Hematopoietic multipotent progenitor cell (in vitro differentiated cells): ENCODE measurements around the gene RBCK1. TPM values are rescaled to one million over a fixed set of nuclear protein-coding genes. Genes with fewer than 3 reads are reported as not detected.
A peak's percentile ranks its signal among the peaks of the same experiment; 100 is the strongest.

Experiments
- DNase-seq, 3 donors: peaks; one replicate each; pipeline ENCODE4 v3.0.0-alpha.2; 2011 to 2015; ENCODE audit warnings: low read depth in 2 of 3, low spot score in 2 of 3
- total RNA-seq: library from RNA; depleted of rRNA; stranded (reverse); fragments of >200 nt; gene quantifications from one replicate; pipeline ENCODE4 v1.2.3, GENCODE V29; 2012

Gene RBCK1
- total RNA-seq, 1 donor = 91.8 TPM

- DNase-seq = no peak
Observed at GRCh38 chr20:416950-417800, 9.1 kb downstream of the RBCK1 start.

DNA sequence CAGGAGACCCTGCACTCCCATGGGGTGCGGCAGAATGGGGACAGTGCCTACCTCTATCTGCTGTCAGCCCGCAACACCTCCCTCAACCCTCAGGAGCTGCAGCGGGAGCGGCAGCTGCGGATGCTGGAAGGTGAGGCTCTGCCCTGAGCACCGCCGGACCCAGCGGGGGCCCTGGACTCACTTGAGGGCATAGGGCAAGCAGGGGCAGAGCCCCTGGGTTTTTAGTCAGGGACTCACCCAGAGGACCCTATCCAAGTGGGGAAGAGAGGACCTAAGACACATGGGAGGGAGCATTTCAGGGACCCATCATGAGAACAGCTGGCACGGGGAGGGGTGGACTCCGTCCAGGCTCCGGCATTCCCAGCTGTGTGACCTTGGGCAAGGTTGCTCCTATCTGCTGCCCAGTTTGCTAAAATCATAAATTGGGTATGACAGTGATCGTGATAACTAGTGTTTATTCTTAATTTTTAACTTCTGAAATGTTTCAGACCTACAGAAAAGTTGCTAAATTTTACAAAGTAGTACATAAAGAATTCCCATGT is 9.8 kb downstream of the RBCK1 start:
- DNase-seq = no peak

- no peak for DNase-seq
Observed at GRCh38 chr20:418858-419365, 10.8 kb downstream of the RBCK1 start.

DNA sequence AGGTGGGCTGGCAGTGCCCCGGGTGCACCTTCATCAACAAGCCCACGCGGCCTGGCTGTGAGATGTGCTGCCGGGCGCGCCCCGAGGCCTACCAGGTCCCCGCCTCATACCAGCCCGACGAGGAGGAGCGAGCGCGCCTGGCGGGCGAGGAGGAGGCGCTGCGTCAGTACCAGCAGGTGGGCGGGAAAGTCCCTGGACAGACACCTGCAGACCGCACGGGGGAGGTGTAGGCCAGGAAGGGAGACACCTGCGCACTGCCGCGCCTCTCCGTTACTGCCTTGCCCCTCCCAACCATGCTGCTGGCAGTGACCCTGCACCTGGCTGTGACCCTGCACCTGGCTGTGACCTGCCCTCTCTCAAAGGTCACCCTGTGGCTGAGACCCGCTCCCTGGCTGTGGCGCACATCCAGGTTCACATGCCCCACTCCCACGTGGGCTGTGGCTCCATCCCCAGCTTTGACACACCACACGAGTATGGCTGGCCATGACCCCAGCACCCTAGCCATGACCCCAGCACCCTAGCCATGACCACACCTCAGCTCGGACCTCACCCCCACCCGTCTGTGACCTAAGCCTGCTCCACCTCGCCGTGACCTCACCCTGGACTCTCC is 11.6 kb downstream of the RBCK1 start:
- no peak for DNase-seq

DNA sequence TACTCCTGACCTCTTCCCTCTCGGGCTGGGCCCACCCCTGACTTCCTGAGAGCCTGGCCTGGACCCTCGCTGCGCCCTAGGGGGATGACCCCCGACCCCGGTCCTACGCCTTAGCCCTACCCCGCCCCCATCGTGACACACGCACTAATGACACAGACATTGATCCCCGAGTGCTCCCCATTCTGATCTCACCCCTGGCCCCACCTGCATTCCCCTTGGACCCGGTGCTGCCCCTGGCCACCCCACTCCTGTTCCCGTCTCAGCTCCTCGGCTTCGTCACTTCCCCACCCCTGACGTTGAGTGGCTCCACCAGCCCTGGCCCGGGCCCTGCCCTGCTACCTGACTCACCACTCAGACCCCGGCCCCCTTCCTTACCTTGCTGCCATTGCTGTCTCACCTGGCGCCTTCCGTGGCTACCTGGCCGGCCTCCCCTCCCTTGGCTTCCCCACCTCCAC is 12.1 kb downstream of the RBCK1 start:
- no peak for DNase-seq

- DNase-seq = no peak
Observed at GRCh38 chr20:420721-421574, 12.8 kb downstream of the RBCK1 start.

DNA sequence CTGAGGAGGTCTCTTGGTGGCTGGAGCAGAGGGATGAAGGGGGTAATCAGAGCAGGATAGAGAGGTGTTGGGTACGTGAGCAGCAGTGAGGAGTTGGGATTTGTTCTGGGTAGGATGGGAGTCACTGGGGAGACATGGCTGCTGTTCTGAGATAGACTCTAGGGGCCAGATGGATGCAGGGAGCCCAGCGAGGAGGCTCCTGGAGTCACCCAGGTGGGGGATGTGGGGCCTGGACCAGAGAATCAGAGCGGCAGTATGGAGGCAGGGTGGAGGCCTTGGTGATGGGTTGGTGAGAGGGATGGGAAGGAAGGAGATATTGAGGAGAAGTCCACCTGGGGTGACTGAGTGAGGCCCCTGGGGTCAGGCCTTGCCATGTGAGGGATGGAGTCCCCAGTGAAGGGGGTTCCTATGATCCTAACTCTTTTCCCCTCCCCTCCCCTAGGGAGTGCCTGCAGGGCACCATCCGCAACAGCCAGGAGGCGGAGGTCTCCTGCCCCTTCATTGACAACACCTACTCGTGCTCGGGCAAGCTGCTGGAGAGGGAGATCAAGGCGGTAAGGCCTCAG is 13.7 kb downstream of the RBCK1 start:
- DNase-seq = no peak

DNA sequence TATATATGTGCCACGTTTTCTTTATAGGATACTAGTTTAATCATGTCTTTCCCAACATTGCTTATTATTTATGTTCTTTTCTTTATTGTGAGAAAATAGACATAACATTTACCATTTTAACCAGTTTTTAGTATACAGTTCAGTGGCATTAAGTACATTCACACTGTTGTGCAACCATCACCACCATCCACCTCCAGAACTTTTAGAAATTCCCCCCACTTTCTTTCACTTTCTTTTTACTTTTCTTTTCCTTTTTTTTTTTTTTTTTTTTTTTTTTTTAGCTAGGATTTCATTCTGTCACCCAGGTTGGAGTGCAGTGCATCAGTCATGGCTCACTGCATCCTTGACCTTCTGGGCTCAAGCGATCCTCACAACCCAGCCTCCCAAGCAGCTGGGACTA is 18.5 kb downstream of the RBCK1 start:
- no peak for DNase-seq

GRCh38 chr20:427401-427800 is 19.3 kb downstream of the RBCK1 start:
- no peak for DNase-seq

- DNase-seq = no peak
Observed at GRCh38 chr20:427849-428657, 20.0 kb downstream of the RBCK1 start.

DNA sequence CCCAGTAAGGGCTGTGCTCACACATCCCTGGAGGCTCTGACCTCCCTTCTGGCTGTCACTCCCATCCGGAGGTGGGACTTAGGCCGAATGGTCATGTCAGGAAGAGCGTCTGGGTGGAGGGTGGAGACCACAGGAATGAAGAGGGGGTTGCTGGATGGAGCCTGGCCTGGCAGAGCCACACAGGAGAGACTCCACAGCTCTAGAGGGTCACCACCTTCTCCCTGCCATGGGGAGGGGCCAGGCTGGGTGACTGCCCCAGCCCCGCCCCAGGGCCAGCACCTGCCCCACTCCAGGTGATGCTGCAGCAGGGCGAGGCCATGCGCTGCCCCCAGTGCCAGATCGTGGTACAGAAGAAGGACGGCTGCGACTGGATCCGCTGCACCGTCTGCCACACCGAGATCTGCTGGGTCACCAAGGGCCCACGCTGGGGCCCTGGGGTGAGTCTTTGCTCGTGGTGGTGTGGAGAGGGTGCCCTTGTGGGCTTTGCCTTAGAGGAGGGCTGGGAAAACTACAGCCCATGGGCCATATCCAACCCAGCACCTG is 20.6 kb downstream of the RBCK1 start:
- no peak for DNase-seq

- DNase-seq = no peak
Observed at GRCh38 chr20:430091-430999, 22.2 kb downstream of the RBCK1 start.

DNA sequence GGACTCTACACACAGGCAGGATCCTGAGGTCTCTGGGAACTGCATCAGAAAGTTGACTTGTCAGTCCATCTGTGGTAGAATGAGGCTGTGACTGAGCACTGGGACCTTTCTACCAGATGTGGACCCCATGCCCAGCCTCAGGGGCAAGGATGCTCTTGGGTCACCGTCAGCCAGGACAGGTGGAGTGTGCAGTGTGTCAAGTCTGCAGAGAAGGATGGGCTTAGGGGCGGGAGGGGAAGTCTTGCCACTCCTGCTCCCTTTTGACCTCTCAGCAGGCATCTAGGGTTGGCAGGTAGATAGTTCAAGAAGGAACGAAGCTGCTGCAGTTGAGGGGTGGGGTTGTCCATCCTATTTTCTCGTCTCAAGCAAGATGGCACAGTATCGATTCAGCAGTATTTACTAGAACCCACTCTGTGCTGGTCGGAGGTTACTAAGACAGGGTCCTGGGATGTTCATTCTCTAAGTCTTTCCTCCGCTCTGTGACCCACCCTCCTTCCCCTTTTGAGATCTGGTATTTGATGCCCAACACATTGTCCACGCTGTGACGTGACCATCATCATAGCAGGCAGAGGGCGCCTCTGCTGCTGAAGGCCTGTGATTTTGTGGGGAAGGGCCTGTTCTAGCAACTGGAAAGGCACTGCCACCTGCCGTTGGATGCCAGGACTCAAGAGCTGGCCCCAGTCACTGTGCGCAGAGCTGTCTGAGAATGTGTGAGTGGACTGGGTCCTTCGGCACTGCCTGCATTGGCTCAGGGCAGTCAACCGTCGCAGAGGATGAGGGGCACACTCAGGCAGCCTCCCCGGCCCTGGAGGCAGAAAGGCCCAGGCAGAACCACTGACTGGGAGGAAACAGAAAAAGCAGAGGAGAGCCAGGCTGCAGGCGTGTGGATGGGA is 23.2 kb downstream of the RBCK1 start:
- DNase-seq = peak in 2 of 3 donors; percentile 73 to 85

DNA sequence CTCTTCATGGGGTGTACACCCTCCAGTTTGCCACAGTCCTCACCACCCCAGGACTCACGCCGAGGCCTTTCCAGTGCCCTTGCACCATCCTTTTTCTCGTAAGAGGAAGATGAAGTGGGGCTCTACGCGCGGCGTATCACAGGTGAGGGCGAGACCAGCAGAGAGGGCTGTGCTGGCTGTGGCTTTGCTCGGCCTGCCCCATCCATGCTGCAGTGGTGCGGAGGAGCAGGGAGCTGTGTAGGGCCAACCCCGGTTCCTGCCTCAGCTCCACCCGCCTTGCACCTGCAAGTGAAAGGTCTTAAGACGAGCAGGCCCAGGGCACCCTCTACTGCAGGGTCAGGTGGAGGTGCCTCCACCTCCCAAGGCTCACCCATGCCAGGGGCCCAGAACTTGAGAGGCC is 24.1 kb downstream of the RBCK1 start:
- no peak for DNase-seq

DNA sequence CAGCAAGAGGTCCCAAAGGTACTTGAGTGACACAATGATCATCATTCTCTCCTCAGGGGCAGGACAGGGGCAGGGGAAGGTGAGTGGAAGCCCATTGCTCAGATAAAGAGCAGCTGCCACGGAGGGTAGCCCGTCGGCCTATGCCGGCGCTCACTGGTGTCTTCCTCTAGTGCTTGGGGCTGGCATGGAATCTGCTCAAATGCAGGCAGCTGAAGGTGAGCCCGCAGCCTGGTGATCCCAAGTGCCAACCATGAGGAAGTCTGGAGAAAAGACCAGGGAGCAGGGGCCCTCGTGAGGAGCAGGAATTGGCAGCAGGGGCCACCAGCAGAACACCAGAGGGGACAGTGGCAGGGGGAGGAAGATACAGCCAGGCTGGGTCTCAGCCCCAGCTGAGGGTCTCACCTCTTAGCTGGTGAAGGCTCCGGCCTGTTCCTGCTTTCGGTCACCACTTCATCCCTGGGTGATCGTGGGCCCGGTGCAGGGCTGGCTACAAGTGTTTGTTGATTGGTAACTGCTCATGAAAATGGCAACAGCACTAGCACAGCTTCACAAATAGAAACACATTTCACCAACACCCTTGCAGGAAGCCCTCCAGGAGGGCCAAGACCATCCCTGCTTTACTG is 24.7 kb downstream of the RBCK1 start:
- DNase-seq = no peak

DNA sequence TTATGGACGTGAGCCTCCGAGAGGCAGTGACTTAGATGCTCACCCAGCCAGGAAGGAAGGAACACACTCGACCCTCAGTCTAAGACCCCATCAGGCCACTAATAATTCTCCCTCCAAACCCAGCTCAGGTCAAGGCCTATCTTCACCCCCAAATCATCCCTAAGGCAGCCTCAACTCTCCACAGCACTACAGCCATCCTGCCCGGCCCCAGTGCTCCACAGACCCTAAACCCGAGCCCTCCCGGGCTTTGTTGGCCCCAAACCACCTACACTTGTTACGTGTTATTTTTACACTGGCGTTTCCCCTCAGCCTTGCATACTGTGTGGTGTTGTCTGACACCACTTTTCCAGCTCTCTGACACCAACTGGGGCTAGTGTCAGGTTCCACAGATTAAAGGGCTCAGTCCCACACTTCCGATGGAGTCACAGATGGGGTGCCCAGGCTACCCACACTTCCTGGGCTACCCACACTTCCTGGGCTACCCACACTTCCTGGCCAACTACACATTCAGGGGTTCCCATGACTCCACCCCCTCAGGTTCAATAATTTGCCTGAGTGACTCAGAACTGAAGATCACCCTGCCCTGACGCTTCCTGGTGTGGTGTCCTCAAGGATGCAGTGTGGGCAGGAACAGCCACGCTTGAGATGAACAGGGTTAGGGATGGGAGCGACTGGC is 25.3 kb downstream of the RBCK1 start:
- DNase-seq = no peak
